HEK293 (cell line): ENCODE data around the gene AQP6.

Experiments
- CTCF ChIA-PET: fragments of 350-600 bp; formaldehyde crosslinking; extraction: SDS; loops from one replicate; lab custom pipeline; 2021; ENCODE audit warnings: antibody characterized with exemption; lab: Yijun Ruan, JAX
- POLR2A ChIA-PET: fragments of 300-600 bp; formaldehyde crosslinking; extraction: SDS; loops from one replicate; lab custom pipeline; 2020; ENCODE audit warnings: antibody characterized with exemption, inconsistent platforms; lab: Yijun Ruan, JAX
- H3K27ac ChIP-seq: fragments of 200-500 bp; sonication (Bioruptor generic); 2 replicates; pipeline ENCODE4 v1.5.1; 2014; ENCODE audit warnings: low read depth, low read length, control low read depth, inconsistent platforms; ENCODE audit errors: extremely low read depth
- H3K36me3 ChIP-seq, 2 experiments: fragments of 200-500 bp in 1 of 2; sonication (Bioruptor generic) in 1 of 2; 1 replicate in 1 of 2; 2 replicates in 1 of 2; pipeline ENCODE4 v1.5.1; 2014 to 2017; ENCODE audit warnings: inconsistent platforms in 2 of 2, low read length in 2 of 2; ENCODE audit not compliant: control insufficient read depth in 2 of 2, insufficient read depth in 1 of 2
- H3K4me1 ChIP-seq: fragments of 200-500 bp; sonication (Bioruptor generic); 2 replicates; pipeline ENCODE4 v1.5.1; 2014; ENCODE audit warnings: mild to moderate bottlenecking, low read length, inconsistent platforms; ENCODE audit not compliant: control insufficient read depth, insufficient read depth
- H3K4me3 ChIP-seq: 2 replicates; pipeline ENCODE4 v1.5.1; 2011; ENCODE audit warnings: low read depth, mild to moderate bottlenecking, control low read depth, low read length, moderate library complexity
- H3K9me3 ChIP-seq: fragments of 200-500 bp; sonication (Bioruptor generic); 2 replicates; pipeline ENCODE4 v1.5.1; 2014; ENCODE audit warnings: low read depth, low read length, inconsistent platforms; ENCODE audit not compliant: control insufficient read depth, insufficient read depth
- FEZF1 ChIP-seq: fragments of 450-650 bp; formaldehyde crosslinking; IDR thresholded peaks from 2 replicates; pipeline ENCODE4 v1.5.1; 2016; ENCODE audit warnings: missing biosample characterization, missing genetic modification characterization
- MEIS1 ChIP-seq: sonication (generic); formaldehyde crosslinking; IDR thresholded peaks from 2 replicates; pipeline ENCODE4 v1.8.1; 2022; ENCODE audit warnings: missing genetic modification reagents, mild to moderate bottlenecking, borderline replicate concordance
- SP7 ChIP-seq: fragments of 450-650 bp; formaldehyde crosslinking; IDR thresholded peaks from 2 replicates; pipeline ENCODE4 v1.5.1; 2016; ENCODE audit warnings: missing biosample characterization, missing genetic modification characterization
- TCF7L2 ChIP-seq: IDR thresholded peaks from 2 replicates; pipeline ENCODE4 v1.6.1; 2011; ENCODE audit warnings: low read depth, mild to moderate bottlenecking, inconsistent platforms, low read length, moderate library complexity, borderline replicate concordance
- ZBTB17 ChIP-seq: fragments of 450-650 bp; formaldehyde crosslinking; IDR thresholded peaks from 2 replicates; pipeline ENCODE4 v1.5.1; 2016; ENCODE audit warnings: missing biosample characterization, missing genetic modification characterization
- ZBTB20 ChIP-seq: fragments of 450-650 bp; formaldehyde crosslinking; IDR thresholded peaks from 2 replicates; pipeline ENCODE4 v1.5.1; 2016; ENCODE audit warnings: missing biosample characterization, missing genetic modification characterization
- ZIC2 ChIP-seq: fragments of 450-650 bp; formaldehyde crosslinking; IDR thresholded peaks from 2 replicates; pipeline ENCODE4 v1.5.1; 2016; ENCODE audit warnings: missing biosample characterization, missing genetic modification characterization
- ZNF132 ChIP-seq: fragments of 450-650 bp; formaldehyde crosslinking; IDR thresholded peaks from 2 replicates; pipeline ENCODE4 v1.5.1; 2017; ENCODE audit warnings: missing biosample characterization, missing genetic modification characterization, borderline replicate concordance
- ZNF140 ChIP-seq: fragments of 450-650 bp; formaldehyde crosslinking; IDR thresholded peaks from 2 replicates; pipeline ENCODE4 v1.5.1; 2016; ENCODE audit warnings: missing biosample characterization, missing genetic modification characterization
- ZNF175 ChIP-seq: fragments of 450-650 bp; formaldehyde crosslinking; IDR thresholded peaks from 2 replicates; pipeline ENCODE4 v1.5.1; 2016; ENCODE audit warnings: missing biosample characterization, missing genetic modification characterization
- ZNF341 ChIP-seq: fragments of 450-650 bp; formaldehyde crosslinking; IDR thresholded peaks from 2 replicates; pipeline ENCODE4; 2016; ENCODE audit warnings: low read depth, missing biosample characterization, missing genetic modification characterization
- ZNF544 ChIP-seq: fragments of 450-650 bp; formaldehyde crosslinking; IDR thresholded peaks from 2 replicates; pipeline ENCODE4 v1.5.0; 2017; ENCODE audit warnings: missing biosample characterization, missing genetic modification characterization
- ZNF555 ChIP-seq: fragments of 450-650 bp; formaldehyde crosslinking; conservative IDR thresholded peaks from 2 replicates; pipeline ENCODE4 v1.5.1; 2017; ENCODE audit warnings: missing biosample characterization, mild to moderate bottlenecking, missing genetic modification characterization, inconsistent platforms
- ZNF600 ChIP-seq: fragments of 450-650 bp; formaldehyde crosslinking; IDR thresholded peaks from 2 replicates; pipeline ENCODE4 v1.5.1; 2016; ENCODE audit warnings: missing biosample characterization, missing genetic modification characterization
- ZNF660 ChIP-seq: fragments of 450-650 bp; IDR thresholded peaks from 2 replicates; pipeline ENCODE4 v1.5.1; 2018; ENCODE audit warnings: missing biosample characterization, mild to moderate bottlenecking, missing genetic modification characterization
- ZNF785 ChIP-seq: fragments of 450-650 bp; formaldehyde crosslinking; IDR thresholded peaks from 2 replicates; pipeline ENCODE4 v1.5.1; 2016; ENCODE audit warnings: missing biosample characterization, missing genetic modification characterization
- TF ChIP-seq, protein P1 (sequence below): fragments of 450-650 bp; formaldehyde crosslinking; conservative IDR thresholded peaks from 2 replicates; pipeline ENCODE4 v1.5.1; 2016; ENCODE audit warnings: low read depth, missing biosample characterization, missing genetic modification characterization
- TF ChIP-seq, protein P2 (sequence below): fragments of 450-650 bp; formaldehyde crosslinking; IDR thresholded peaks from 2 replicates; pipeline ENCODE4 v1.5.1; 2016; ENCODE audit warnings: missing biosample characterization, missing genetic modification characterization, low read depth

Gene AQP6

DNA sequence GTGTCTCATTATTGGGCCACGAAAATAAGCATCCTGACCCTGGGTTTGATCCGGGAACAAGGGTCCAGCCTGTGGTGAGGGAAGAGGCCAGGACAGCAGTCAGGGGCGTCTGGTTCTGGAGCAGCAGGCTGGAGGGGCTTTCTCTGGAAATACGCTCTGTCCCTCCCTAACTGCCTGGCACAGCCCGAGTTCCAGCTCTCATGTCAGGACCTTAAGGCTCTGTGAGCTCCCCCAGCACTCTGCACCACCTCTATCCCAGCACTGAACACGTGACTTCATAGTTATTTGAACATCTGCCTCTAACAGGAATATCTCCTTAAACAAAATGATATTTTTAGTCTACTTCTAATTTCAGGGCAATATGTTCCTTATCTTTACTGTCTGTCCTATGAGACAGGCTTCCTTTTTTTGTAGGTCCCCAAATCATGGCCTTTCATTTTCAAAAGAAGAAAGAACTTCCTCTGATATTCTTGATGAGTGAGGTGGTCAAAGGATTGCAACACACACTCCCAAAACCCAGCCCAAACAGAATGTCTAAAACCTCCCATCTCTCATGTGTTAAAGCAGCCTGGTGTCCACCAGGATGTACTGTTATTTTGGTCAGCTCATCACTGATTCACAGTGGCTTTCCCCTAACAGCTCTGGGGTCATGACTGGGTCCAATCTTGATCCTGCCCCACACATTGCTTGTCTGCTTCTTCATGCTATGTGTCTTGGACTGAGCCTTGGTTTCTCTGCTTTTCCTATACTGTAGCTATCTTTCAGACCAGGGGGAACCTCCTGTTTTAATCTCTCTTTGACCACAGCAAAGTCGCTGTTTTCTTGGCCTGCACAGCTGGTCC, 9.7 kb downstream of the AQP6 start (continued):
- TF ChIP-seq, protein P1, sequence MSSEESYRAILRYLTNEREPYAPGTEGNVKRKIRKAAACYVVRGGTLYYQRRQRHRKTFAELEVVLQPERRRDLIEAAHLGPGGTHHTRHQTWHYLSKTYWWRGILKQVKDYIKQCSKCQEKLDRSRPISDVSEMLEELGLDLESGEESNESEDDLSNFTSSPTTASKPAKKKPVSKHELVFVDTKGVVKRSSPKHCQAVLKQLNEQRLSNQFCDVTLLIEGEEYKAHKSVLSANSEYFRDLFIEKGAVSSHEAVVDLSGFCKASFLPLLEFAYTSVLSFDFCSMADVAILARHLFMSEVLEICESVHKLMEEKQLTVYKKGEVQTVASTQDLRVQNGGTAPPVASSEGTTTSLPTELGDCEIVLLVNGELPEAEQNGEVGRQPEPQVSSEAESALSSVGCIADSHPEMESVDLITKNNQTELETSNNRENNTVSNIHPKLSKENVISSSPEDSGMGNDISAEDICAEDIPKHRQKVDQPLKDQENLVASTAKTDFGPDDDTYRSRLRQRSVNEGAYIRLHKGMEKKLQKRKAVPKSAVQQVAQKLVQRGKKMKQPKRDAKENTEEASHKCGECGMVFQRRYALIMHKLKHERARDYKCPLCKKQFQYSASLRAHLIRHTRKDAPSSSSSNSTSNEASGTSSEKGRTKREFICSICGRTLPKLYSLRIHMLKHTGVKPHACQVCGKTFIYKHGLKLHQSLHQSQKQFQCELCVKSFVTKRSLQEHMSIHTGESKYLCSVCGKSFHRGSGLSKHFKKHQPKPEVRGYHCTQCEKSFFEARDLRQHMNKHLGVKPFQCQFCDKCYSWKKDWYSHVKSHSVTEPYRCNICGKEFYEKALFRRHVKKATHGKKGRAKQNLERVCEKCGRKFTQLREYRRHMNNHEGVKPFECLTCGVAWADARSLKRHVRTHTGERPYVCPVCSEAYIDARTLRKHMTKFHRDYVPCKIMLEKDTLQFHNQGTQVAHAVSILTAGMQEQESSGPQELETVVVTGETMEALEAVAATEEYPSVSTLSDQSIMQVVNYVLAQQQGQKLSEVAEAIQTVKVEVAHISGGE (tag by site-specific recombination): no peak
- no peak for TF ChIP-seq SP7
- no peak for TF ChIP-seq ZNF132 (tag by site-specific recombination)
- TF ChIP-seq ZNF544 (tag by site-specific recombination): no peak

DNA sequence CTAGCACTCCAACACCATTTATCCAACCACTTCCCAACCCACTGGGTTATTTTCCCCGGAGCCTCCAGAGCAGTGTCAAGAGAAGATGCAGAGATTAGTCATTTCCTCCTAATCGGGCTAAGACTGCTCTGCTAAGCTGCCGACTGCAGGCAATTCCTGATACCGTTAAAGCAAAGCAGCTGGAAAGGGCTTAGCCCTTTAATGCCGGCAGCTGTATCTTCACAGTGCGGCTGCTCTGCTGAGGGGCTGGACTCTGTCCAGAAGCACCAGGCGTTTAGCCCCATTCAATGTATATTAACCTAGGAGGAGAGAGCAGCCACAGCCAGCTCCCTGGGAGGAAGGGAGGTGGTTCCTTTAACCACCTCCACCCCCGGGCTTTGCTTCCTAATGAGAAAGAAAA, 11.1 kb downstream of the AQP6 start:
- TF ChIP-seq ZNF140 (tag by site-specific recombination) (no peak), ZNF341 (0 out of 2 replicates have a peak, but pooled peaks have one; percentile 16), ZNF660 (tag by site-specific recombination) (0 out of 2 replicates have a peak, but pooled peaks have one; percentile 29), ZBTB17 (tag by site-specific recombination) (0 out of 2 replicates have a peak, but pooled peaks have one; percentile 23), ZNF600 (tag by site-specific recombination) (peak; percentile 49; the same call in 1 of the 2 replicates), ZBTB20 (peak; percentile 62), ZIC2 (peak; percentile 60), FEZF1 (tag by site-specific recombination) (peak; percentile 74), MEIS1 (CRISPR knock-in tag) (no peak), ZNF175 (tag by site-specific recombination) (no peak), ZNF785 (tag by site-specific recombination) (no peak), ZNF555 (tag by site-specific recombination) (no peak), TCF7L2 (no peak)
- TF ChIP-seq, protein P2, sequence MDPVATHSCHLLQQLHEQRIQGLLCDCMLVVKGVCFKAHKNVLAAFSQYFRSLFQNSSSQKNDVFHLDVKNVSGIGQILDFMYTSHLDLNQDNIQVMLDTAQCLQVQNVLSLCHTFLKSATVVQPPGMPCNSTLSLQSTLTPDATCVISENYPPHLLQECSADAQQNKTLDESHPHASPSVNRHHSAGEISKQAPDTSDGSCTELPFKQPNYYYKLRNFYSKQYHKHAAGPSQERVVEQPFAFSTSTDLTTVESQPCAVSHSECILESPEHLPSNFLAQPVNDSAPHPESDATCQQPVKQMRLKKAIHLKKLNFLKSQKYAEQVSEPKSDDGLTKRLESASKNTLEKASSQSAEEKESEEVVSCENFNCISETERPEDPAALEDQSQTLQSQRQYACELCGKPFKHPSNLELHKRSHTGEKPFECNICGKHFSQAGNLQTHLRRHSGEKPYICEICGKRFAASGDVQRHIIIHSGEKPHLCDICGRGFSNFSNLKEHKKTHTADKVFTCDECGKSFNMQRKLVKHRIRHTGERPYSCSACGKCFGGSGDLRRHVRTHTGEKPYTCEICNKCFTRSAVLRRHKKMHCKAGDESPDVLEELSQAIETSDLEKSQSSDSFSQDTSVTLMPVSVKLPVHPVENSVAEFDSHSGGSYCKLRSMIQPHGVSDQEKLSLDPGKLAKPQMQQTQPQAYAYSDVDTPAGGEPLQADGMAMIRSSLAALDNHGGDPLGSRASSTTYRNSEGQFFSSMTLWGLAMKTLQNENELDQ (tag by site-specific recombination): no peak
- ChIA-PET CTCF (interaction anchor here (0.6 to 7.5 kb wide), 10 partner anchors 8 to 243 kb away, joined by 3 to 104 read pairs (median 6); partner anchors contain the start of genes SMARCD1 and TMBIM6), POLR2A (no interaction called here)
- no peaks in the 10 kb centered on the region for H3K4me1 ChIP-seq
- H3K9me3 ChIP-seq: no peaks in the 10 kb centered on the region
- no peak overlapping the region for H3K4me3 ChIP-seq
- peaks cover 15 to 45% of the 10 kb centered on the region in 2 experiments for H3K36me3 ChIP-seq
- H3K27ac ChIP-seq: no peak overlapping the region
